Pancreas (tissue), 10 donors: ENCODE data around the gene BAZ2B. TPM values are rescaled to one million over a fixed set of nuclear protein-coding genes. Genes with fewer than 3 reads are reported as not detected.
"Not testable (repeated sequence)": the region's sequence is repeated elsewhere in the genome, so short reads cannot be mapped to it uniquely, and the experiment has no call there.

Source experiments
- ATAC-seq, 4 donors: fragments of 200-7000 bp; cut with Tn5 transposase; one replicate each; pipeline versions ENCODE4 v1.8.0 to v1.9.1; 2020; ENCODE audit warnings: mild to moderate bottlenecking in 4 of 4, moderate library complexity in 4 of 4
- DNase-seq, 6 donors: peaks; one replicate each; pipeline ENCODE4 v3.0.0-alpha.2; 2020
- FAIRE-seq: peaks from 2 replicates; lab custom pipeline; 2012; peaks lifted over from hg19 to GRCh38; lab: Jason Lieb, UNC
- H3K27ac ChIP-seq, 4 donors: fragments of 200-600 bp; sonication (generic); 1 replicate in 3 of 4; 2 replicates in 1 of 4; pipeline versions ENCODE4 v1.5.0 to v1.8.0; 2020
- H3K27me3 ChIP-seq, 4 donors: fragments of 200-600 bp; one replicate each; pipeline ENCODE4 v1.8.0; 2021
- H3K36me3 ChIP-seq, 3 donors: fragments of 200-600 bp; sonication (generic) in 1 of 3; one replicate each; pipeline versions ENCODE4 v1.5.0 to v1.8.0; 2020 to 2021
- H3K4me1 ChIP-seq, 3 donors: fragments of 200-600 bp; one replicate each; pipeline ENCODE4 v1.8.0; 2021
- H3K4me3 ChIP-seq, 4 donors: fragments of 200-600 bp; sonication (generic) in 2 of 4; one replicate each; pipeline versions ENCODE4 v1.5.0 to v1.8.0; 2020 to 2021
- H3K9me3 ChIP-seq, 4 donors: fragments of 200-600 bp; one replicate each; pipeline ENCODE4 v1.8.0; 2021
- WGBS, 2 donors: extraction: QIAGEN DNeasy Blood & Tissue Kit; methylation state at CpG; one replicate each; pipeline ENCODE4 v1.1.7; 2013; 5-methylcytosine and 5-hydroxymethylcytosine counted together
- intact Hi-C, 3 donors: fragments of 100-400 bp; cut with DNase I; formaldehyde crosslinking; loops; one replicate each; pipeline versions ENCODE4 v1.11.1 to v1.14.2; 2022
- polyA plus RNA-seq, 2 donors: library from polyadenylated mRNA; stranded (reverse); fragments of 200-250 nt; gene quantifications; one replicate each; pipeline ENCODE4 v1.2.3, GENCODE V29; 2013
- total RNA-seq, 6 donors: library from RNA; stranded (reverse); fragmentation: NEBNext Ultra II Directional in 4 of 6; extraction: Animal tissue kit (Norgen Biotek cat#: 25700) in 4 of 6; gene quantifications; one replicate each; pipeline versions ENCODE4 v1.2.1 to v1.2.4, GENCODE V29; 2021 to 2023
- TF ChIP-seq, protein P1 (sequence below), 4 donors: fragments of 200-600 bp; sonication (generic) in 3 of 4; IDR thresholded peaks; one replicate each; pipeline versions ENCODE4 v1.5.0 to v1.8.0; 2021; ENCODE audit warnings: antibody characterized with exemption in 4 of 4
- donor health status: healthy with polysubstance abuse.
- donor health status: DM: no; HTN: no; CAD: no; lungs with moderate emphysema.
- donor health status: DM: no; HTN: no; CAD: no.
- donor health status: control.
- donor health status: control.
- donor health status: Bipolar disorder and iron deficiency.
- donor health status: DM: yes; HTN: yes; CAD: no.
- donor health status: DM: no; HTN: no; CAD: no.
- donor health status: DM: no; HTN: no; CAD: no.
- donor health status: DM: yes; HTN: yes; CAD: no.

The BAZ2B gene
- total and polyA plus RNA-seq, 8 donors: 14.4 to 52.1 (median 34.4) TPM

- WGBS, 2 donors: 100% methylated on average over 1 of the region's 1 CpG
- FAIRE-seq (peak; percentile 51), ATAC-seq (no peak), DNase-seq (no peak)
- Histone ChIP-seq H3K36me3 (no peaks in the 10 kb centered on the region), H3K4me3 (no peak overlapping the region), H3K4me1 (no peaks in the 10 kb centered on the region), H3K27me3 (no peaks in the 10 kb centered on the region), H3K27ac (no peak overlapping the region), H3K9me3 (no peaks in the 10 kb centered on the region)
- intact Hi-C loops: no loop called here
- TF ChIP-seq, protein P1, sequence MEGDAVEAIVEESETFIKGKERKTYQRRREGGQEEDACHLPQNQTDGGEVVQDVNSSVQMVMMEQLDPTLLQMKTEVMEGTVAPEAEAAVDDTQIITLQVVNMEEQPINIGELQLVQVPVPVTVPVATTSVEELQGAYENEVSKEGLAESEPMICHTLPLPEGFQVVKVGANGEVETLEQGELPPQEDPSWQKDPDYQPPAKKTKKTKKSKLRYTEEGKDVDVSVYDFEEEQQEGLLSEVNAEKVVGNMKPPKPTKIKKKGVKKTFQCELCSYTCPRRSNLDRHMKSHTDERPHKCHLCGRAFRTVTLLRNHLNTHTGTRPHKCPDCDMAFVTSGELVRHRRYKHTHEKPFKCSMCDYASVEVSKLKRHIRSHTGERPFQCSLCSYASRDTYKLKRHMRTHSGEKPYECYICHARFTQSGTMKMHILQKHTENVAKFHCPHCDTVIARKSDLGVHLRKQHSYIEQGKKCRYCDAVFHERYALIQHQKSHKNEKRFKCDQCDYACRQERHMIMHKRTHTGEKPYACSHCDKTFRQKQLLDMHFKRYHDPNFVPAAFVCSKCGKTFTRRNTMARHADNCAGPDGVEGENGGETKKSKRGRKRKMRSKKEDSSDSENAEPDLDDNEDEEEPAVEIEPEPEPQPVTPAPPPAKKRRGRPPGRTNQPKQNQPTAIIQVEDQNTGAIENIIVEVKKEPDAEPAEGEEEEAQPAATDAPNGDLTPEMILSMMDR (IDR thresholded peaks at IDR 0.05): no peak
Measured at GRCh38 chr2:159411460-159411859, 204.9 kb downstream of the BAZ2B start.

DNA sequence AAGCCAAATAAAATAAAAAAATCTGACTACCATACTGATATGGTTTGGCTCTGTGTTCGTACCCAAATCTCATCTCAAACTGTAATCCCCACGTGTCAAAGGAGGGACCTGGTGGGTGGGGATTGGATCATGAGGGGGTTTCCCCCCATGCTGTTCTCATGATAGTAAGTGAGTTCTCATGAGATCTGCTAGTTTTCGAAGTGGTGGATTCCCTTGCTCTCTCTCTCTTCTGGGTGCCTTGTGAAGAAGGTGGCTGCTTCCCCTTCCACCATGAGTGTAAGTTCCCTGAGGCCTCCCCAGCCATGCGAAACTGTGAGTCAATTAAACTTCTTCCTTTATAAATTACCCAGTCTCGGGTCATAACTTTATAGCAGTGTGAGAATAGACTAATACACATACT, 206.1 kb downstream of the BAZ2B start:
- intact Hi-C loops: no loop called here
- no peaks in the 10 kb centered on the region for H3K9me3 ChIP-seq
- TF ChIP-seq, protein P1 (IDR thresholded peaks at IDR 0.05): no peak
- peaks cover 0 to 2% (median 0%) of the 10 kb centered on the region in 3 donors for H3K36me3 ChIP-seq
- ATAC-seq: no peak
- DNase-seq: no peak
- H3K27me3 ChIP-seq: no peaks in the 10 kb centered on the region
- no peak for FAIRE-seq
- no peaks in the 10 kb centered on the region for H3K4me1 ChIP-seq
- 77 to 79% methylated on average over 5 of the region's 5 CpGs for WGBS, 2 donors
- no peak overlapping the region for H3K27ac ChIP-seq
- H3K4me3 ChIP-seq: no peak overlapping the region

DNA sequence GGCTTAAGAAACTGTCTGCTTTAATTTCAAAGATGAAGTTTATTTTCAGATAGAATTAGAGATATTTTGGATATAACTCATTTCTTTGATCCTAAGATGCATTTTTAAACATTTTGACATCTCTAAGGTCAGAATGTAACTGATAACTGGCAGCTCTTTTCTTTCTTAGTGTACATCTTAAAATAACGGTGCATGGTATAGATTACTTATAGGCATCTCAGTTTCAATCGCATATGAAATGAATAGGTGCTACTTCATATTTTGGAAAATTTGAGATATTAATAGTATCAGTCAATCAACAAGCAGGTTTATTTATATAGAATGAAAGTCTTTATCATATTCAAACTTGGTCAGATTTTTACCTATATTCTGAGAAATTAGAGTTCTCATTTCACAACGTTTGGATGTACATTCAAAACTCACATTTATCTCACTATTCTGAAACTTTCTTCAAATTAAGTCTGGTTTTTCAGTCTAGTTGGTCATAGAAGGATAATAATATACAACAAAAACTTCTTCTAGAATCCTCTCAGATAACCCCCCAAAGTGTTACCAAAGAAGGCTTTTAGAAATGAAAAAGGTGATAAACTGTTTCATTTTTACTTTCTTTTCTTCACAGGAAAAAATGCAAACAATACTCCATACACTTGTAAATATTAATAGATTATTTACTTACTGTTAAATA, 207.1 kb downstream of the BAZ2B start:
- no peak overlapping the region for H3K4me3 ChIP-seq
- TF ChIP-seq, protein P1 (IDR thresholded peaks at IDR 0.05): no peak
- intact Hi-C loops: no loop called here
- no peak for DNase-seq
- no peaks in the 10 kb centered on the region for H3K9me3 ChIP-seq
- no peak for FAIRE-seq
- H3K36me3 ChIP-seq: peaks cover 0 to 12% (median 6%) of the 10 kb centered on the region in 3 donors
- H3K27me3 ChIP-seq: no peaks in the 10 kb centered on the region
- 78 to 83% methylated on average over 3 of the region's 3 CpGs for WGBS, 2 donors
- H3K4me1 ChIP-seq: no peaks in the 10 kb centered on the region
- H3K27ac ChIP-seq: no peak overlapping the region
- no peak for ATAC-seq

- Histone ChIP-seq H3K36me3 (peaks cover 0 to 12% (median 7%) of the 10 kb centered on the region in 3 donors), H3K4me1 (no peaks in the 10 kb centered on the region), H3K27ac (no peak overlapping the region), H3K9me3 (no peaks in the 10 kb centered on the region), H3K27me3 (no peaks in the 10 kb centered on the region), H3K4me3 (no peak overlapping the region)
- 45 to 56% methylated on average over 2 of the region's 2 CpGs for WGBS, 2 donors
- TF ChIP-seq, protein P1 (IDR thresholded peaks at IDR 0.05): no peak
- intact Hi-C loops: no loop called here
- DNase-seq: no peak
- FAIRE-seq: no peak
- ATAC-seq: no peak
Measured at GRCh38 chr2:159402790-159403189, 213.6 kb downstream of the BAZ2B start.

GRCh38 chr2:159402160-159402559, 214.2 kb downstream of the BAZ2B start:
- H3K4me3 ChIP-seq, H3K27me3 ChIP-seq, DNase-seq, ATAC-seq, FAIRE-seq, H3K27ac ChIP-seq, H3K9me3 ChIP-seq, H3K4me1 ChIP-seq, intact Hi-C loops: not testable (repeated sequence)
- H3K36me3 ChIP-seq: peaks cover 0 to 12% (median 7%) of the 10 kb centered on the region in 3 donors
- WGBS, 2 donors: 96 to 97% methylated on average over 5 of the region's 5 CpGs
